ENCODE data around the gene SMARCD3. TPM values are rescaled to one million over a fixed set of nuclear protein-coding genes. Genes with fewer than 3 reads are reported as not detected.

SMARCD3 gene
- total and polyA plus RNA-seq, 2 experiments from 2014 or later, result 3.3 to 4.0 TPM

- H3K27me3 Mint-ChIP-seq (ENCODE audit: insufficient read depth, low read depth, poor library complexity), result peaks cover 15% of the 10 kb centered on the region
- no peak overlapping the region for H2AFZ ChIP-seq
- peaks cover 14% of the 10 kb centered on the region for H3K36me3 Mint-ChIP-seq (ENCODE audit: low read depth)
- peaks cover 26% of the 10 kb centered on the region for H3K79me2 ChIP-seq (replicated peaks; ENCODE audit: insufficient read depth)
- H3F3A ChIP-seq (replicated peaks; ENCODE audit: low read depth), result peaks cover 9% of the 10 kb centered on the region
- TF ChIP-seq JUNB (IDR thresholded peaks at IDR 0.05; ENCODE audit: unreplicated experiment) (no peak), CTCF (conservative IDR thresholded peaks at IDR 0.05; ENCODE audit: low read depth in 2 of 2) (no peak), CREB1 (CRISPR knock-in tag; IDR thresholded peaks at IDR 0.05; ENCODE audit: low read depth) (no peak), POLR2AphosphoS5 (IDR thresholded peaks at IDR 0.05; ENCODE audit: low read depth) (no peak), ZNF462 (CRISPR knock-in tag; IDR thresholded peaks at IDR 0.05) (no peak), STAT1 (IDR thresholded peaks at IDR 0.05; ENCODE audit: unreplicated experiment) (no peak), EZH2phosphoT487 (IDR thresholded peaks at IDR 0.05; ENCODE audit: unreplicated experiment) (no peak), ZNF114 (CRISPR knock-in tag; IDR thresholded peaks at IDR 0.05) (no peak), REST (IDR thresholded peaks at IDR 0.05; ENCODE audit: unreplicated experiment) (no peak), EZH2 (IDR thresholded peaks at IDR 0.05; ENCODE audit: low read depth, unreplicated experiment) (no peak), NANOG (IDR thresholded peaks at IDR 0.05; ENCODE audit: borderline replicate concordance) (no peak), ZNF331 (CRISPR knock-in tag; IDR thresholded peaks at IDR 0.05; ENCODE audit: low read depth) (no peak)
- TF ChIP-seq, protein P1, sequence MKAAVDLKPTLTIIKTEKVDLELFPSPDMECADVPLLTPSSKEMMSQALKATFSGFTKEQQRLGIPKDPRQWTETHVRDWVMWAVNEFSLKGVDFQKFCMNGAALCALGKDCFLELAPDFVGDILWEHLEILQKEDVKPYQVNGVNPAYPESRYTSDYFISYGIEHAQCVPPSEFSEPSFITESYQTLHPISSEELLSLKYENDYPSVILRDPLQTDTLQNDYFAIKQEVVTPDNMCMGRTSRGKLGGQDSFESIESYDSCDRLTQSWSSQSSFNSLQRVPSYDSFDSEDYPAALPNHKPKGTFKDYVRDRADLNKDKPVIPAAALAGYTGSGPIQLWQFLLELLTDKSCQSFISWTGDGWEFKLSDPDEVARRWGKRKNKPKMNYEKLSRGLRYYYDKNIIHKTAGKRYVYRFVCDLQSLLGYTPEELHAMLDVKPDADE (IDR thresholded peaks at IDR 0.05), result no peak
- no peaks in the 10 kb centered on the region for H3K9me2 ChIP-seq (ENCODE audit: insufficient read depth)
- H3K4me3 ChIP-seq, result no peak overlapping the region
- no peaks in the 10 kb centered on the region for H3K36me3 ChIP-seq (ENCODE audit: insufficient read depth)
- peak overlapping the region; percentile 37; the same call in 2 of the 3 replicates for H3K4me3 Mint-ChIP-seq
- DNase-seq (ENCODE audit: low spot score), result no peak
- no peak overlapping the region for H3K27ac Mint-ChIP-seq
- peaks cover 17% of the 10 kb centered on the region for H3K4me1 ChIP-seq (ENCODE audit: insufficient read depth)
- ATAC-seq, result no peak
- no peak overlapping the region for H3K27ac ChIP-seq (ENCODE audit: low read depth)
- no peaks in the 10 kb centered on the region for H3K9me3 Mint-ChIP-seq
- peaks cover 10% of the 10 kb centered on the region; the same call in 1 of the 2 replicates for H4K20me1 ChIP-seq (replicated peaks; ENCODE audit: insufficient read depth)
- no peak overlapping the region for H3K4me2 ChIP-seq
- H3K4me1 Mint-ChIP-seq, result peaks cover 26% of the 10 kb centered on the region
- H3K27me3 ChIP-seq (ENCODE audit: insufficient read depth), result no peaks in the 10 kb centered on the region
These were observed 17.4 kb downstream of the SMARCD3 start for GRCh38 chr7:151231080-151231479.

All from GM23338 (cell line).